Neural cell (in vitro differentiated cells): ENCODE measurements around the gene IER3.

Experiments used
- CTCF ChIP-seq: fragments of 450-650 bp; IDR thresholded peaks from 2 replicates; pipeline ENCODE4 v1.5.1; 2014; ENCODE audit warnings: antibody characterized with exemption, mild to moderate bottlenecking, moderate library complexity; ENCODE audit not compliant: poor library complexity, severe bottlenecking
- EP300 ChIP-seq: fragments of 450-650 bp; conservative IDR thresholded peaks from 2 replicates; pipeline ENCODE4 v1.6.1; 2014; ENCODE audit warnings: antibody characterized with exemption, mild to moderate bottlenecking, moderate library complexity; ENCODE audit not compliant: poor library complexity, severe bottlenecking

GRCh38 chr6:30741789-30742315 is 2.5 kb downstream of the IER3 start:
- TF ChIP-seq CTCF (no peak), EP300 (no peak)
